Activated CD4-positive, alpha-beta memory T cell treated with anti-CD3 and anti-CD28 coated beads, Interleukin-2, amount 10 ng/mL, durations not matched to agents 7 days and 5 days (primary cell): Measurements from ENCODE around the gene RTF2. TPM values are rescaled to one million over a fixed set of nuclear protein-coding genes. Genes with fewer than 3 reads are reported as not detected.
"Not testable (repeated sequence)": the region's sequence is repeated elsewhere in the genome, so short reads cannot be mapped to it uniquely, and the experiment has no call there.

Source experiments
- CTCF ChIA-PET: fragments of 350-600 bp; sonication (Branson Sonifier 250); formaldehyde crosslinking; loops from one replicate; lab custom pipeline; 2021; ENCODE audit warnings: antibody characterized with exemption, inconsistent platforms; lab: Charles Lee
- POLR2A ChIA-PET: fragments of 350-600 bp; sonication (Branson Sonifier 250); formaldehyde crosslinking; loops from one replicate; lab custom pipeline; 2021; ENCODE audit warnings: antibody characterized with exemption; lab: Charles Lee
- DNase-seq: peaks from one replicate; pipeline ENCODE4 v3.0.0-alpha.2; 2020
- H3K27ac Mint-ChIP-seq: one replicate; pipeline ENCODE4 v1.8.0; 2021; ENCODE audit warnings: mild to moderate bottlenecking, mixed read lengths
- H3K27me3 Mint-ChIP-seq: one replicate; pipeline ENCODE4 v1.8.0; 2021; ENCODE audit warnings: mixed read lengths
- H3K36me3 Mint-ChIP-seq: one replicate; pipeline ENCODE4 v1.8.0; 2021; ENCODE audit warnings: low read depth, mixed read lengths
- H3K4me1 Mint-ChIP-seq: one replicate; pipeline ENCODE4 v1.8.0; 2021; ENCODE audit warnings: mixed read lengths
- H3K4me3 Mint-ChIP-seq: one replicate; pipeline ENCODE4 v1.8.0; 2021; ENCODE audit warnings: mild to moderate bottlenecking, mixed read lengths
- H3K9me3 Mint-ChIP-seq: one replicate; pipeline ENCODE4 v1.8.0; 2021; ENCODE audit warnings: mixed read lengths
- total RNA-seq, 2 experiments: library from RNA; stranded (reverse); gene quantifications; one replicate each; pipeline ENCODE4 v1.2.3, GENCODE V29; 2021

RTF2 gene
- total RNA-seq, 2 experiments from 2014 or later, result 121 TPM

GRCh38 chr20:56522311-56522710 is 53.9 kb downstream of the RTF2 start:
- peaks cover 49% of the 10 kb centered on the region for H3K36me3 Mint-ChIP-seq
- no peak overlapping the region for H3K4me3 Mint-ChIP-seq
- H3K27me3 Mint-ChIP-seq, result no peaks in the 10 kb centered on the region
- ChIA-PET POLR2A (no interaction called here), CTCF (no interaction called here)
- peaks cover 10% of the 10 kb centered on the region for H3K9me3 Mint-ChIP-seq
- DNase-seq, result no peak
- no peak overlapping the region for H3K27ac Mint-ChIP-seq
- H3K4me1 Mint-ChIP-seq, result peaks cover 14% of the 10 kb centered on the region

- H3K27me3 Mint-ChIP-seq, POLR2A ChIA-PET, CTCF ChIA-PET, DNase-seq, H3K4me3 Mint-ChIP-seq: not testable (repeated sequence)
- Mint-ChIP-seq H3K4me1 (peaks cover 14% of the 10 kb centered on the region), H3K36me3 (peaks cover 28% of the 10 kb centered on the region), H3K9me3 (peaks cover 10% of the 10 kb centered on the region), H3K27ac (peak within 1 kb of the TSS; percentile 17)
These were observed 56.0 kb downstream of the RTF2 start, which contains the start of gene FAM209A for GRCh38 chr20:56524444-56524843. TSS of gene FAM209A (plus strand) at chr20:56524744. CDS start at chr20:56524809, 65 bp downstream.

DNA sequence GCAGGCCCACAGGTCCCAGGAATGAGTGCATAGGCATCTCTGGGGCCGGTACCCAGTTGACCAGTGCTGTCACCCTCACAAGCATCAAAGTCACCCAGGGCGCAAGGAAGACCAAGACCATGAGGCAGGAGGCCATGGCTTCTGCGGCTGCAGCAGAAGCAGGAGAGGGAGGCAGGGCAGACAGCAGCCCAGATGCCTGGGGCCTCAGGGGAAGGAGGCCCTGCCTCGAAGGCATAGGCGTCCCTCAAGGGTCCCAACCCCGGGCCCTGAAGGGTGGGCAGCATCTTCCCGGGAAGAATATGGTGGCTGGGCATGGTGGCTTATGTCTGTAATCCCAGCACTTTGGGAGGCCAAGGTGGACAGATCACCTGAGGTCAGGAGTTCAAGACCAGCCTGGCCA is 59.1 kb downstream of the RTF2 start:
- ChIA-PET CTCF (no interaction called here), POLR2A (no interaction called here)
- no peak for DNase-seq
- Mint-ChIP-seq H3K27me3 (no peaks in the 10 kb centered on the region), H3K36me3 (no peaks in the 10 kb centered on the region), H3K9me3 (no peaks in the 10 kb centered on the region), H3K4me1 (peaks cover 8% of the 10 kb centered on the region), H3K27ac (no peak overlapping the region), H3K4me3 (no peak overlapping the region)

- H3K4me1 Mint-ChIP-seq, H3K9me3 Mint-ChIP-seq, H3K27me3 Mint-ChIP-seq, H3K4me3 Mint-ChIP-seq, POLR2A ChIA-PET, DNase-seq, H3K36me3 Mint-ChIP-seq, H3K27ac Mint-ChIP-seq: not testable (repeated sequence)
- CTCF ChIA-PET, result interaction anchor here (1.0 kb wide), 1 partner anchor 138 kb away, joined by 3 read pairs; no protein-coding TSS in a partner anchor
These were observed 64.5 kb downstream of the RTF2 start, which contains the start of gene FAM209B for GRCh38 chr20:56532946-56533345. TSS of gene FAM209B (plus strand) at chr20:56533246. CDS start at chr20:56533342, 96 bp downstream.

GRCh38 chr20:56537997-56538396 is 69.6 kb downstream of the RTF2 start:
- H3K36me3 Mint-ChIP-seq, result no peaks in the 10 kb centered on the region

GRCh38 chr20:56540415-56540814 is 72.0 kb downstream of the RTF2 start:
- H3K4me3 Mint-ChIP-seq, result no peak overlapping the region
- ChIA-PET CTCF (interaction anchor here (1.0 to 1.2 kb wide), 2 partner anchors 10 to 15 kb away, joined by 3 to 5 read pairs; no protein-coding TSS in a partner anchor), POLR2A (no interaction called here)
- DNase-seq, result no peak
- no peak overlapping the region for H3K27ac Mint-ChIP-seq
- no peaks in the 10 kb centered on the region for H3K9me3 Mint-ChIP-seq
- H3K36me3 Mint-ChIP-seq, result no peaks in the 10 kb centered on the region
- peaks cover 10% of the 10 kb centered on the region for H3K4me1 Mint-ChIP-seq
- peaks cover 1% of the 10 kb centered on the region for H3K27me3 Mint-ChIP-seq

More at GRCh38 chr20:56537997-56538396, 69.6 kb downstream of the RTF2 start:
- no peak for DNase-seq
- Mint-ChIP-seq H3K27ac (no peak overlapping the region), H3K4me1 (peaks cover 11% of the 10 kb centered on the region), H3K4me3 (no peak overlapping the region), H3K27me3 (no peaks in the 10 kb centered on the region), H3K9me3 (no peaks in the 10 kb centered on the region)
- ChIA-PET CTCF (no interaction called here), POLR2A (no interaction called here)

GRCh38 chr20:56542489-56543030 is 74.1 kb downstream of the RTF2 start:
- H3K36me3 Mint-ChIP-seq, result no peaks in the 10 kb centered on the region
- no peaks in the 10 kb centered on the region for H3K9me3 Mint-ChIP-seq
- no peak for DNase-seq
- no peak overlapping the region for H3K27ac Mint-ChIP-seq
- CTCF ChIA-PET, result interaction anchor here (0.8 kb wide), 1 partner anchor 8 kb away, joined by 3 read pairs; no protein-coding TSS in a partner anchor
- H3K27me3 Mint-ChIP-seq, result peaks cover 1% of the 10 kb centered on the region
- POLR2A ChIA-PET, result no interaction called here
- peaks cover 6% of the 10 kb centered on the region for H3K4me1 Mint-ChIP-seq
- H3K4me3 Mint-ChIP-seq, result no peak overlapping the region

GRCh38 chr20:56551571-56551970 is 83.1 kb downstream of the RTF2 start:
- POLR2A ChIA-PET, result no interaction called here
- CTCF ChIA-PET, result interaction anchor here (0.7 to 2.6 kb wide), 7 partner anchors 8 to 781 kb away, joined by 3 to 10 read pairs (median 4); no protein-coding TSS in a partner anchor
- H3K4me1 Mint-ChIP-seq, result peaks cover 8% of the 10 kb centered on the region

GRCh38 chr20:56552911-56553629 is 84.6 kb downstream of the RTF2 start:
- H3K27ac Mint-ChIP-seq, result no peak overlapping the region
- H3K4me3 Mint-ChIP-seq, result no peak overlapping the region
- H3K4me1 Mint-ChIP-seq, result peaks cover 8% of the 10 kb centered on the region
- no peak for DNase-seq
- CTCF ChIA-PET, result no interaction called here
- no peaks in the 10 kb centered on the region for H3K36me3 Mint-ChIP-seq
- H3K9me3 Mint-ChIP-seq, result no peaks in the 10 kb centered on the region
- no peaks in the 10 kb centered on the region for H3K27me3 Mint-ChIP-seq
- POLR2A ChIA-PET, result no interaction called here

More at GRCh38 chr20:56551571-56551970, 83.1 kb downstream of the RTF2 start:
- DNase-seq, result no peak
- Mint-ChIP-seq H3K36me3 (no peaks in the 10 kb centered on the region), H3K4me3 (no peak overlapping the region), H3K27me3 (no peaks in the 10 kb centered on the region), H3K9me3 (no peaks in the 10 kb centered on the region), H3K27ac (no peak overlapping the region)

DNA sequence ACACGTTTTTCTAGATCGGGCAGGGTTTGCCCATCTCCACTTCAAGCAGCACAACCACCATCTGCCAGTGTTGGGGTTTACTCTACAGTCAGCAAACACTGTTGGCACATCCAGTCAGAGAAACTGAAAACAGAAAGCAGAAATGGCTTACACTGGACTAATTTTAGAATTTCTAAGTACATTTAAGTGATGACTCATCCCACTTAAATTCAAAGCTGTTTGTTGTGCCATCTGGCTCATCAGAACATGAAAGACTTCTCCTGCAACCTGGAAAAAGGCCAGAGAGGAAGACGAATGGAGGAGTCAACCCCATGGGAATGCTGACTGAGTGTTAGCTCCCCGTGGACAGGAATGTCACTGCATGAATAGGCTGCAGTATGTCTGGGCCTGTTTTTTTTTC is 86.4 kb downstream of the RTF2 start:
- Mint-ChIP-seq H3K4me1 (peaks cover 8% of the 10 kb centered on the region), H3K27me3 (peaks cover 3% of the 10 kb centered on the region), H3K9me3 (no peaks in the 10 kb centered on the region), H3K36me3 (no peaks in the 10 kb centered on the region), H3K4me3 (no peak overlapping the region), H3K27ac (no peak overlapping the region)
- ChIA-PET CTCF (interaction anchor here (1.1 kb wide), 1 partner anchor 14 kb away, joined by 3 read pairs; no protein-coding TSS in a partner anchor), POLR2A (no interaction called here)
- DNase-seq, result peak; percentile 21

- Mint-ChIP-seq H3K9me3 (no peaks in the 10 kb centered on the region), H3K27ac (no peak overlapping the region), H3K36me3 (no peaks in the 10 kb centered on the region), H3K27me3 (peaks cover 8% of the 10 kb centered on the region), H3K4me3 (no peak overlapping the region), H3K4me1 (peaks cover 8% of the 10 kb centered on the region)
- no peak for DNase-seq
- ChIA-PET POLR2A (no interaction called here), CTCF (interaction anchor here (1.5 kb wide), 1 partner anchor 10 kb away, joined by 4 read pairs; no protein-coding TSS in a partner anchor)
These were observed 90.5 kb downstream of the RTF2 start for GRCh38 chr20:56558968-56559367.

GRCh38 chr20:56564526-56564925 is 96.1 kb downstream of the RTF2 start:
- H3K4me3 Mint-ChIP-seq, H3K27me3 Mint-ChIP-seq, DNase-seq, H3K36me3 Mint-ChIP-seq, POLR2A ChIA-PET, H3K27ac Mint-ChIP-seq, CTCF ChIA-PET, H3K9me3 Mint-ChIP-seq, H3K4me1 Mint-ChIP-seq: not testable (repeated sequence)

- Mint-ChIP-seq H3K27me3 (peaks cover 7% of the 10 kb centered on the region), H3K4me1 (no peaks in the 10 kb centered on the region), H3K4me3 (no peak overlapping the region), H3K36me3 (no peaks in the 10 kb centered on the region), H3K27ac (no peak overlapping the region), H3K9me3 (no peaks in the 10 kb centered on the region)
- CTCF ChIA-PET, result interaction anchor here (0.7 to 1.4 kb wide), 2 partner anchors 15 to 653 kb away, joined by 3 to 7 read pairs; no protein-coding TSS in a partner anchor
- no peak for DNase-seq
- POLR2A ChIA-PET, result no interaction called here
These were observed 97.1 kb downstream of the RTF2 start for GRCh38 chr20:56565511-56565910.
